ENCODE data around the gene MASP1.

MASP1 gene

GRCh38 chr3:187265461-187265955 lies 26.0 kb downstream of the MASP1 start:
- no peaks in the 10 kb centered on the region for H3K36me3 ChIP-seq (ENCODE audit: insufficient read depth, low read length)
- peaks cover 10% of the 10 kb centered on the region; the same call in 1 of the 2 replicates for H3K9me3 ChIP-seq (ENCODE audit: low read depth, low read length)
- DNase-seq (ENCODE audit: low read depth, low spot score), result no peak
- no peak overlapping the region for H3K4me3 ChIP-seq
- H3K9ac ChIP-seq (ENCODE audit: insufficient read length), result no peak overlapping the region
- H3K27ac ChIP-seq, result no peak overlapping the region
- no peak for TF ChIP-seq POLR2AphosphoS5 (IDR thresholded peaks at IDR 0.05; ENCODE audit: borderline replicate concordance, low read depth, low read length)
- TF ChIP-seq FOXP2 (optimal IDR thresholded peaks at IDR 0.05; ENCODE audit: control extremely low read depth, extremely low read length, insufficient read depth), result no peak
- TF ChIP-seq EZH2 (IDR thresholded peaks at IDR 0.05), result no peak

GRCh38 chr3:187264911-187265310 lies 26.6 kb downstream of the MASP1 start:
- Histone ChIP-seq H3K9me3 (ENCODE audit: low read depth, low read length) (peaks cover 10% of the 10 kb centered on the region; the same call in 1 of the 2 replicates), H3K4me3 (no peak overlapping the region), H3K9ac (ENCODE audit: insufficient read length) (no peak overlapping the region), H3K36me3 (ENCODE audit: insufficient read depth, low read length) (no peaks in the 10 kb centered on the region), H3K27ac (no peak overlapping the region)
- TF ChIP-seq FOXP2 (optimal IDR thresholded peaks at IDR 0.05; ENCODE audit: control extremely low read depth, extremely low read length, insufficient read depth) (no peak), EZH2 (IDR thresholded peaks at IDR 0.05) (no peak), POLR2AphosphoS5 (IDR thresholded peaks at IDR 0.05; ENCODE audit: borderline replicate concordance, low read depth, low read length) (no peak)
- no peak for DNase-seq (ENCODE audit: low read depth, low spot score)

- peaks cover 1% of the 10 kb centered on the region; the same call in 1 of the 2 replicates for H3K9me3 ChIP-seq (ENCODE audit: low read depth, low read length)
- no peak for TF ChIP-seq EZH2 (IDR thresholded peaks at IDR 0.05)
- TF ChIP-seq FOXP2 (optimal IDR thresholded peaks at IDR 0.05; ENCODE audit: control extremely low read depth, extremely low read length, insufficient read depth), result no peak
- no peak for TF ChIP-seq POLR2AphosphoS5 (IDR thresholded peaks at IDR 0.05; ENCODE audit: borderline replicate concordance, low read depth, low read length)
- H3K27ac ChIP-seq, result no peak overlapping the region
- DNase-seq (ENCODE audit: low read depth, low spot score), result no peak
- H3K36me3 ChIP-seq (ENCODE audit: insufficient read depth, low read length), result no peaks in the 10 kb centered on the region
- H3K4me3 ChIP-seq, result no peak overlapping the region
- H3K9ac ChIP-seq (ENCODE audit: insufficient read length), result no peak overlapping the region
Observed at GRCh38 chr3:187264021-187264420, 27.5 kb downstream of the MASP1 start.

- TF ChIP-seq POLR2AphosphoS5 (IDR thresholded peaks at IDR 0.05; ENCODE audit: borderline replicate concordance, low read depth, low read length) (no peak), EZH2 (IDR thresholded peaks at IDR 0.05) (no peak), FOXP2 (optimal IDR thresholded peaks at IDR 0.05; ENCODE audit: control extremely low read depth, extremely low read length, insufficient read depth) (no peak)
- Histone ChIP-seq H3K9me3 (ENCODE audit: low read depth, low read length) (no peaks in the 10 kb centered on the region), H3K9ac (ENCODE audit: insufficient read length) (no peak overlapping the region), H3K4me3 (no peak overlapping the region), H3K36me3 (ENCODE audit: insufficient read depth, low read length) (no peaks in the 10 kb centered on the region), H3K27ac (no peak overlapping the region)
- no peak for DNase-seq (ENCODE audit: low read depth, low spot score)
Observed at GRCh38 chr3:187263270-187263669, 28.3 kb downstream of the MASP1 start.

GRCh38 chr3:187262360-187262759 lies 29.2 kb downstream of the MASP1 start:
- H3K9me3 ChIP-seq (ENCODE audit: low read depth, low read length), result no peaks in the 10 kb centered on the region
- no peak for TF ChIP-seq EZH2 (IDR thresholded peaks at IDR 0.05)
- no peak for TF ChIP-seq POLR2AphosphoS5 (IDR thresholded peaks at IDR 0.05; ENCODE audit: borderline replicate concordance, low read depth, low read length)
- no peak for TF ChIP-seq FOXP2 (optimal IDR thresholded peaks at IDR 0.05; ENCODE audit: control extremely low read depth, extremely low read length, insufficient read depth)

GRCh38 chr3:187261541-187261969 lies 30.0 kb downstream of the MASP1 start:
- Histone ChIP-seq H3K9ac (ENCODE audit: insufficient read length) (no peak overlapping the region), H3K36me3 (ENCODE audit: insufficient read depth, low read length) (no peaks in the 10 kb centered on the region), H3K27ac (no peak overlapping the region), H3K4me3 (no peak overlapping the region), H3K9me3 (ENCODE audit: low read depth, low read length) (no peaks in the 10 kb centered on the region)
- TF ChIP-seq POLR2AphosphoS5 (IDR thresholded peaks at IDR 0.05; ENCODE audit: borderline replicate concordance, low read depth, low read length) (no peak), FOXP2 (optimal IDR thresholded peaks at IDR 0.05; ENCODE audit: control extremely low read depth, extremely low read length, insufficient read depth) (no peak), EZH2 (IDR thresholded peaks at IDR 0.05) (no peak)
- no peak for DNase-seq (ENCODE audit: low read depth, low spot score)

More at GRCh38 chr3:187262360-187262759, 29.2 kb downstream of the MASP1 start:
- no peak overlapping the region for H3K9ac ChIP-seq (ENCODE audit: insufficient read length)
- H3K4me3 ChIP-seq, result no peak overlapping the region
- H3K36me3 ChIP-seq (ENCODE audit: insufficient read depth, low read length), result no peaks in the 10 kb centered on the region
- H3K27ac ChIP-seq, result no peak overlapping the region
- DNase-seq (ENCODE audit: low read depth, low spot score), result no peak

GRCh38 chr3:187259171-187259570 lies 32.4 kb downstream of the MASP1 start:
- no peak for DNase-seq (ENCODE audit: low read depth, low spot score)
- Histone ChIP-seq H3K27ac (no peak overlapping the region), H3K36me3 (ENCODE audit: insufficient read depth, low read length) (no peaks in the 10 kb centered on the region), H3K4me3 (no peak overlapping the region), H3K9me3 (ENCODE audit: low read depth, low read length) (no peaks in the 10 kb centered on the region), H3K9ac (ENCODE audit: insufficient read length) (no peak overlapping the region)
- no peak for TF ChIP-seq FOXP2 (optimal IDR thresholded peaks at IDR 0.05; ENCODE audit: control extremely low read depth, extremely low read length, insufficient read depth)
- TF ChIP-seq POLR2AphosphoS5 (IDR thresholded peaks at IDR 0.05; ENCODE audit: borderline replicate concordance, low read depth, low read length), result no peak
- TF ChIP-seq EZH2 (IDR thresholded peaks at IDR 0.05), result no peak

GRCh38 chr3:187257992-187258692 lies 33.4 kb downstream of the MASP1 start:
- Histone ChIP-seq H3K9ac (ENCODE audit: insufficient read length) (no peak overlapping the region), H3K36me3 (ENCODE audit: insufficient read depth, low read length) (no peaks in the 10 kb centered on the region), H3K27ac (no peak overlapping the region), H3K9me3 (ENCODE audit: low read depth, low read length) (no peaks in the 10 kb centered on the region), H3K4me3 (no peak overlapping the region)
- no peak for DNase-seq (ENCODE audit: low read depth, low spot score)
- TF ChIP-seq FOXP2 (optimal IDR thresholded peaks at IDR 0.05; ENCODE audit: control extremely low read depth, extremely low read length, insufficient read depth) (no peak), POLR2AphosphoS5 (IDR thresholded peaks at IDR 0.05; ENCODE audit: borderline replicate concordance, low read depth, low read length) (no peak), EZH2 (IDR thresholded peaks at IDR 0.05) (no peak)

All from SK-N-MC (cell line).